ENCODE data around the gene MRPS15.

GRCh38 chr1:36420409-36420808 is 43.8 kb downstream of the MRPS15 start:
- no peak for TF ChIP-seq CTCF (conservative IDR thresholded peaks at IDR 0.05; ENCODE audit: low read depth, low read length)
- TF ChIP-seq EZH2phosphoT487 (IDR thresholded peaks at IDR 0.05; ENCODE audit: borderline replicate concordance, low read length) = no peak
